Left lung (tissue), 10 donors: ENCODE data around the gene MGMT. TPM values are rescaled to one million over a fixed set of nuclear protein-coding genes. Genes with fewer than 3 reads are reported as not detected.

ENCODE experiments used
- ATAC-seq: fragments of 200-7000 bp; cut with Tn5 transposase; one replicate; pipeline ENCODE4 v1.9.1; 2020; ENCODE audit warnings: moderate library complexity
- DNase-seq, 4 donors: peaks; one replicate each; pipeline ENCODE4 v3.0.0-alpha.2; 2013 to 2020
- H3K27ac ChIP-seq, 2 donors: fragments of 200-600 bp; sonication (generic) in 1 of 2; one replicate each; pipeline versions ENCODE4 v1.5.0 to v1.8.0; 2020 to 2021
- H3K27me3 ChIP-seq, 2 donors: fragments of 200-600 bp; sonication (generic) in 1 of 2; one replicate each; pipeline versions ENCODE4 v1.5.0 to v1.8.0; 2020 to 2021
- H3K36me3 ChIP-seq, 2 donors: fragments of 200-600 bp; sonication (generic) in 1 of 2; one replicate each; pipeline versions ENCODE4 v1.5.0 to v1.8.0; 2020 to 2021
- H3K4me1 ChIP-seq, 2 donors: fragments of 200-600 bp; one replicate each; pipeline ENCODE4 v1.8.0; 2021
- H3K4me3 ChIP-seq, 2 donors: fragments of 200-600 bp; sonication (generic) in 1 of 2; one replicate each; pipeline versions ENCODE4 v1.5.0 to v1.8.0; 2020 to 2021; ENCODE audit warnings: mild to moderate bottlenecking in 1 of 2
- H3K9me3 ChIP-seq, 2 donors: fragments of 200-600 bp; sonication (generic) in 1 of 2; one replicate each; pipeline versions ENCODE4 v1.5.0 to v1.8.0; 2020 to 2021
- CTCF ChIP-seq, 2 donors: fragments of 200-600 bp; sonication (generic) in 1 of 2; IDR thresholded peaks; one replicate each; pipeline versions ENCODE4 v1.5.0 to v1.8.0; 2021; ENCODE audit warnings: antibody characterized with exemption in 2 of 2
- intact Hi-C, 2 donors: fragments of 100-400 bp; cut with DNase I; formaldehyde crosslinking; loops; one replicate each; pipeline versions ENCODE4 v1.11.2 to v1.14.2; 2022
- polyA plus RNA-seq, 6 donors: library from polyadenylated mRNA; unstranded; fragments of 120-200 nt; gene quantifications; one replicate each; pipeline ENCODE4 v1.2.1, GENCODE V29; 2013; ENCODE audit not compliant: insufficient read length in 6 of 6
- total RNA-seq, 2 donors: library from RNA; stranded (reverse); fragmentation: NEBNext Ultra II Directional; extraction: Animal tissue kit (Norgen Biotek cat#: 25700); gene quantifications; one replicate each; pipeline ENCODE4 v1.2.1, GENCODE V29; 2021
- donor health status: DM: no; HTN: yes; CAD: no.
- donor health status: DM: no; HTN: no; CAD: no.

MGMT gene
- total and polyA plus RNA-seq, 8 donors, result 13.1 to 25.5 (median 17.0) TPM

GRCh38 chr10:129692695-129693094, 225.7 kb downstream of the MGMT start:
- ATAC-seq (no peak), DNase-seq (no peak)
- H3K36me3 ChIP-seq, result no peaks in the 10 kb centered on the region
- H3K27ac ChIP-seq, result no peak overlapping the region
- no peaks in the 10 kb centered on the region for H3K9me3 ChIP-seq
- no peak for TF ChIP-seq CTCF (IDR thresholded peaks at IDR 0.05)
- H3K4me1 ChIP-seq, result no peaks in the 10 kb centered on the region
- H3K27me3 ChIP-seq, result no peaks in the 10 kb centered on the region
- intact Hi-C loops, result no loop called here
- H3K4me3 ChIP-seq, result no peak overlapping the region

GRCh38 chr10:129693382-129693781, 226.3 kb downstream of the MGMT start:
- H3K27ac ChIP-seq, result no peak overlapping the region
- no peak overlapping the region for H3K4me3 ChIP-seq
- no peak for DNase-seq
- H3K27me3 ChIP-seq, result no peaks in the 10 kb centered on the region
- no peak for ATAC-seq
- no peaks in the 10 kb centered on the region for H3K9me3 ChIP-seq
- intact Hi-C loops, result no loop called here
- H3K4me1 ChIP-seq, result no peaks in the 10 kb centered on the region
- no peaks in the 10 kb centered on the region for H3K36me3 ChIP-seq
- TF ChIP-seq CTCF (IDR thresholded peaks at IDR 0.05), result no peak

- intact Hi-C loops, result no loop called here
- DNase-seq (no peak), ATAC-seq (no peak)
- no peak overlapping the region for H3K4me3 ChIP-seq
- no peaks in the 10 kb centered on the region for H3K4me1 ChIP-seq
- no peaks in the 10 kb centered on the region for H3K9me3 ChIP-seq
- H3K27me3 ChIP-seq, result no peaks in the 10 kb centered on the region
- no peaks in the 10 kb centered on the region for H3K36me3 ChIP-seq
- H3K27ac ChIP-seq, result no peak overlapping the region
- TF ChIP-seq CTCF (IDR thresholded peaks at IDR 0.05), result no peak
Observed at GRCh38 chr10:129694184-129694583, 227.1 kb downstream of the MGMT start.

GRCh38 chr10:129694691-129695243, 227.7 kb downstream of the MGMT start:
- DNase-seq (peak in 2 of 4 donors; percentile 85 to 90), ATAC-seq (peak; percentile 43)
- no peaks in the 10 kb centered on the region for H3K36me3 ChIP-seq
- TF ChIP-seq CTCF (IDR thresholded peaks at IDR 0.05), result no peak
- no peaks in the 10 kb centered on the region for H3K4me1 ChIP-seq
- intact Hi-C loops, result no loop called here
- no peaks in the 10 kb centered on the region for H3K9me3 ChIP-seq
- H3K27me3 ChIP-seq, result no peaks in the 10 kb centered on the region
- no peak overlapping the region for H3K27ac ChIP-seq
- H3K4me3 ChIP-seq, result no peak overlapping the region

- no peaks in the 10 kb centered on the region for H3K4me1 ChIP-seq
- TF ChIP-seq CTCF (IDR thresholded peaks at IDR 0.05), result no peak
- H3K9me3 ChIP-seq, result no peaks in the 10 kb centered on the region
- no peak overlapping the region for H3K4me3 ChIP-seq
- intact Hi-C loops, result no loop called here
- no peaks in the 10 kb centered on the region for H3K36me3 ChIP-seq
- DNase-seq (no peak), ATAC-seq (no peak)
- H3K27ac ChIP-seq, result no peak overlapping the region
- no peaks in the 10 kb centered on the region for H3K27me3 ChIP-seq
Observed at GRCh38 chr10:129695671-129696070, 228.6 kb downstream of the MGMT start.
